B cell (primary cell): Measurements from ENCODE around the gene PLS1.
"Not testable (repeated sequence)": the region's sequence is repeated elsewhere in the genome, so short reads cannot be mapped to it uniquely, and the experiment has no call there.

Experiments
- EZH2 ChIP-seq: IDR thresholded peaks from 2 replicates; pipeline ENCODE4 v1.6.1; 2012; ENCODE audit warnings: borderline replicate concordance, low read depth, mild to moderate bottlenecking, moderate library complexity, low read length; ENCODE audit not compliant: insufficient read depth, poor library complexity, severe bottlenecking
- TF ChIP-seq, protein P1 (sequence below): fragments of 200-600 bp; IDR thresholded peaks from one replicate; pipeline ENCODE4 v1.8.0; 2022; ENCODE audit warnings: antibody characterized with exemption, mild to moderate bottlenecking

DNA sequence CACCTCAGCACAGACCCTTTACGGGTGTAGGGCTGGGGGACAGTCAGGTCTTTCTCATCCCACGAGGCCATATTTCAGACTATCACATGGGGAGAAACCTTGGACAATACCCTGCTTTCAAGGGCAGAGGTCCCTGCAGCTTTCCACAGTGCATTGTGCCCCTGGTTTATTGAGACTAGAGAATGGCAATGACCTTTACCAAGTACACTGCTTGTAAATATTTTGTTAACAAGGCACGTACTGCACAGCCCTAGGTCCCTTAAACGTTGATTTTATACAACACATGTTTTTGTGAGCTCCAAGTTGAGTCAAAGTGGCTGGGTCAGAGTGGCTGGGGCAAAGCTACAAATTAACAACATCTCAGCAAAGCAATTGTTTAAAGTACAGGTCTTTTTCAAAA, 156.4 kb downstream of the PLS1 start:
- TF ChIP-seq, protein P1, sequence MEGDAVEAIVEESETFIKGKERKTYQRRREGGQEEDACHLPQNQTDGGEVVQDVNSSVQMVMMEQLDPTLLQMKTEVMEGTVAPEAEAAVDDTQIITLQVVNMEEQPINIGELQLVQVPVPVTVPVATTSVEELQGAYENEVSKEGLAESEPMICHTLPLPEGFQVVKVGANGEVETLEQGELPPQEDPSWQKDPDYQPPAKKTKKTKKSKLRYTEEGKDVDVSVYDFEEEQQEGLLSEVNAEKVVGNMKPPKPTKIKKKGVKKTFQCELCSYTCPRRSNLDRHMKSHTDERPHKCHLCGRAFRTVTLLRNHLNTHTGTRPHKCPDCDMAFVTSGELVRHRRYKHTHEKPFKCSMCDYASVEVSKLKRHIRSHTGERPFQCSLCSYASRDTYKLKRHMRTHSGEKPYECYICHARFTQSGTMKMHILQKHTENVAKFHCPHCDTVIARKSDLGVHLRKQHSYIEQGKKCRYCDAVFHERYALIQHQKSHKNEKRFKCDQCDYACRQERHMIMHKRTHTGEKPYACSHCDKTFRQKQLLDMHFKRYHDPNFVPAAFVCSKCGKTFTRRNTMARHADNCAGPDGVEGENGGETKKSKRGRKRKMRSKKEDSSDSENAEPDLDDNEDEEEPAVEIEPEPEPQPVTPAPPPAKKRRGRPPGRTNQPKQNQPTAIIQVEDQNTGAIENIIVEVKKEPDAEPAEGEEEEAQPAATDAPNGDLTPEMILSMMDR = not testable (repeated sequence)
- not testable (repeated sequence) for TF ChIP-seq EZH2
